Cerebellar nuclear complex (tissue), 1 donor: ENCODE data around the gene RIN1.

Experiments used
- DNase-seq, 2 experiments: peaks; one replicate each; lab custom pipeline; 2025; lab: John Stamatoyannopoulos, UW

RIN1 gene

DNA sequence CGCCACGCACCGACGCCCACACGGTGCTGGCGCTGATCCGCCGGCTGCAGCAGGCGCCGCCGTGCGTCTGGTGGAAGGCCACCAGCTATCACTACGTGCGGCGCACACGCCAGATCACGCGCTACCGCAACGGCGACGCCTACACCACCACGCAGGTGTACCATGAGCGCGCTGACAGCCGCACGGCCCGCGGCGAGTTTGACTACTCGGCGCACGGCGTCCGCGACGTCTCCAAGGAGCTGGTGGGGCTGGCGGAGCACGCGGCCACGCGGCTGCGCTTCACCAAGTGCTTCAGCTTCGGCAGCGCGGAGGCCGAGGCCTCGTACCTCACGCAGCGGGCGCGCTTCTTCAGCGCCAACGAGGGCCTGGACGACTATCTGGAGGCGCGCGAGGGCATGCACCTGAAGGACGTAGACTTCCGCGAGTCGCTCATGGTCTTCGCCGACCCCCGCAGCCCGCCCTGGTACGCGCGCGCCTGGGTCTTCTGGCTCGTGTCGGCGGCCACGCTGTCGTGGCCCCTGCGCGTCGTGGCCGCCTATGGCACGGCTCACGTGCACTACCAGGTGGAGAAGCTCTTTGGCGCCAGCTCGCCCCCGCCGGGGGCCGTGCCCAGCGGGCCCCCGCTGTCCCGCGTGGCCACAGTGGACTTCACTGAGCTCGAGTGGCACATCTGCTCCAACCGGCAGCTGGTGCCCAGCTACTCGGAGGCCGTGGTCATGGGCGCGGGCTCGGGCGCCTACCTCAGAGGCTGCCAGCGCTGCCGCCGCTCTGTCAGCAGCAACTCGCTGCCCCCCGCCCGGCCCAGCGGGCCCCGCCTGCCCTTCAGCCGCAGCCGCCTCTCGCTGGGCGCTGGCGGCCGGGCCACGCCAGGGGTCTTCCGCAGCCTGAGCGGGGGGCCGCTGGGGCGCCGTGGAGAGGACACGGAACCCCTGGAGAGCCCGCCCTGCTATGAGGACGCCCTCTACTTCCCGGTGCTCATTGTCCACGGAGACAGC, 41.3 kb downstream of the RIN1 start:
- DNase-seq, result no peak

DNA sequence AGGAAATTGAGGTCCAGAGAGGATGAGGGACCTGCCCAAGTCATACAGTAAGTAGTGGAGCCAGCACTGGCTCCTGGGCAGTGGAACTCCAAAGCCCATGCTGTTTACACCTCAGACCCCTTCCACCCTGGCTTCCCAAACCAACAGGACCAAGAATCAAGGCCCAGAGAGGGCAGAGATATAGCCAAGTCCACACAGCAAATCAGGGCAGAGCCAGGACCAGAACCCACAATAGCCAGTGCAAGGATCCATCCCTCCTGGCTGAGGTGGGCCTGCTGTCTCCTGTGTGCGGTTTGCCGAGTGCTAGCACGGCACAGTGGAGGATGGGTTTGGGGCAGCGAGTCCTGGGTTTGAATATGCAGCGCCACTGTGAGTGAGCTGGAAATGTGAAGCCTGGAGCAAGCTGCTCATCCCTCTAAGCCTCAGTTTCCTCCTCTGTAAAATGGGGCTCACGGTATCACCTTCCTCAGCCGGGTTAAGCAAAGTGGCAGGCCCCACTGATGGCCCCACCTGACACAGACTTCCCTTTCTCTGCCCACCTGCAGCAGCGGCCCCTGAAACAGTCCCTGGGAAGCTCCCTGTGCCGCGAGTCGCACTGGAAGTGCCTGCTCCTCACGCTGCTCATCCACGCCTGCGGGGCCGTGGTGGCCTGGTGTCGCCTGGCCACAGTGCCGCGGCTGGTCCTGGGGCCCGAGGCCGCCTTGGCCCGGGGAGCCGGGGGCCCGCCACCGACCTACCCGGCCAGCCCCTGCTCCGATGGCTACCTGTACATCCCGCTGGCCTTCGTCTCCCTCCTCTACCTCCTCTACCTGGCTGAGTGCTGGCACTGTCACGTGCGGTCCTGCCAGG, 42.2 kb downstream of the RIN1 start:
- DNase-seq, result no peak

DNA sequence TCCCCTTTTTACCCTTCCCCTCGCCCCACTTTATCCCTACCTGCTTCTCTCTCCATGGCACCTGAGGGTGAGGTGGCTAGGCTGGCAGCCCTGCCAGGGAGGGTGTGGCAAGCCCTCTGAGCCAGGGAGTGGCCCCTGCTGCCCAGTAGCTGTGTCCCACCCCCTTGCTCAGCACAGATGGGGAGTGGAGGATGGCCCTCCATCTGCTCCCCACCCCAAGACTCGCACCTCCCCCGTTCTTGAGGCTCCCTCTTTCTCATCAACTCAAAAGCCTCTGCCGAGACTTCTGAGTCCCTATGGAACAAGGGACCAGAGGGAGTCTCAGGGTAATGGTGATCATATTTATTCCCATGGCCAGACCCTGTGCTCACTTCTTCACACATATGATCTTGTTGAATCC, 42.9 kb downstream of the RIN1 start:
- no peak for DNase-seq

DNA sequence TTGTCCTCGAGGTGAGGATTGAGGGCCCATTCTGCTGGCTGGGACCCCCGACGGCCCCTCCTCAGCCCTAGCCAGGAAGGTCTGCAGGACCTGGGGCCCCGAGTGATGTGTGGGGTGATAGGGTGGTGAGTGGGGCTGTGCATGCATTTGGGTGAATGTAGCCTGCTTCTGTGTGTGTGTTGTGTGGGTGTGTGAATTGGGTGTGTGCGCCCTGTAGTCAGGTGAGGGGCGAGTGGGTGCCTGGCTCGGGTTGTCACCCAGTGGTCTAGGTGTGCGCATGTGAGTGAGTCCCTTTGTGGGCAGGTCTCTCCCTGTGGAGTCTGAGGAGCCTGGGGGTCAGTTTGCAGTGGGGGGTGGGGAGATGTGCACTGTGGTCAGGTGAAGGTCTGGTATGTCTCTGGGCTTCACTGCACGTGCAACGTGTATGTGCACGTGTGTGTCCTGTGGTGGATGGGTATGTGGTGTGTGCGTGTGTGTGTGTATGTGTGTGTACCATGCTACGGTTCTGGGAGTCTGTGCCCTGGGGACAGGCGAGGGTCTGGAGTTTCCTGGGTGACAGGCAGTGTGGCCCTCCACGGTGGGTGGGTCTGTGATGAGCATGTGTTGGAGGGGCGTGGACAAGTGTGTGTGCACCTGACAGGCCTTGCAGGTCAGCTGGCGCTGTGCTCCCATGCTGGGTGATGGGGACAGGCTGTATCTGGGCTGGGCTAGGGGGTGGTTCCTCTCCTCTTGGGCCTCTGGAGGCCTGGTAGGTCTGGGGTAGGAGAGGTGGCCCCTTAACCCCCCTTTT, 43.5 kb downstream of the RIN1 start:
- DNase-seq, result no peak

DNA sequence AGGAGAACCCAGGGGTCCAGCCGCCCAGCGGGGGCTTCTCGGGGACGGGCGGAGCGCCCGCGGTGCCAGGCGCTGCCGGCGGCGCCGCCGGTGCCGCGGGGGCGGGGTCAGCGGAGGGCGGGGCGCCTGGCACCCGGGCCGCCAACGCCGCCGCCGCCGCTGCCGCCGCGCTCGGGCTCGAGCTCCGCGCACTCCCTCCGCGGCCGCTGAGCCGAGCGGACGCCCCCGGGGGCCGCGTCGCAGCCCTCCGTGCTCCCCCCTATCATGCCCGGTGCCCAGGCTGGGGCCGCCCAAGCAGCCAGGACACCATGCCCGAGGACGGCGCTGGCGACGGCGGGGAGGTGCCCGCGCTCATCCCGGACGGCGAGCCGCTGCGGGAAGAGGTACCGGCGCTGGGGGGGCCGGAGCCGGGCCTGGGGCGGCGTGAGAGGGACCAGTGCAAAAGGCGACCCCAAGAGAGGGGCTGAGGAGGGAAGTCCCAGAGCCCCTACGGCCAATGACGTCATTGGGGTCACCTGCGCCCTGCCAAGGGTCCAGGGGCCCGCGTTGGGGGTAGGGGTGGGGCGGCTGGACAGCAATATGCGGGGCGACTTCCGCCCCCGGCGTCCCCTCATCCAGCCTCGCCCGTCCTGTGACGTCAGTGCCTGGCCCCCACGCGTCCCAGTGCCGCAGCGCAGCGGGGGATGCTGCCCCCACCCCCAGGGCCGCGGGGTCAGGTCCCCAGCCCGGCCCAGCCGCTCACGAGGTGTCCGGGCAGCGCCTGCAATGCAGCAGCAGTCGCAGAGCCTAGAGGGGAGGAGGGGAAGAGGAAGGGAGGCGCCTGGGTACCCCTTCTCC, 44.3 kb downstream of the RIN1 start, which contains the start of gene TMEM151A:
Gene TMEM151A (plus strand): TSS at position 189 of the 837 bp plus-strand sequence. CDS start 120 bp downstream, at position 309.
- DNase-seq, result no peak

DNA sequence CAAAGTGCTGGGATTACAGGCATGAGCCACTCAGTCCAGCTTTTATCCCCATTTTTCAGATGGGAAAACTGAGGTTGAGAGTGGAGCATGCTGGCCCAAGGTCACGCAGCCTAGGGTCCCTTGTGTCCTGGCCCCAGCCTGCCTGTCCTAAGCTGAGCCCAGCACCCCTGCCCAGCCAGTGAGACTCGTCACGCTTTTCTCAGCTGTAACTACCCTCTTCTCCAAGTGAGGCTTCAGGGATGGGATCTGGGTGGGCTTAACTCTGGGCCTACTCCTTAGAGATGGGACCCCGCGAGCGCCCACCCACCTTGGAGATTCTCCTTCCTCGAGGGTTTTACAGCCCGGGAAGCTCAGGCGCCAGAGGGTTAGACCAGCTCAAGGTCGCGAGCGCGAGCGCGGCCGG, 44.9 kb downstream of the RIN1 start:
- no peak for DNase-seq

DNA sequence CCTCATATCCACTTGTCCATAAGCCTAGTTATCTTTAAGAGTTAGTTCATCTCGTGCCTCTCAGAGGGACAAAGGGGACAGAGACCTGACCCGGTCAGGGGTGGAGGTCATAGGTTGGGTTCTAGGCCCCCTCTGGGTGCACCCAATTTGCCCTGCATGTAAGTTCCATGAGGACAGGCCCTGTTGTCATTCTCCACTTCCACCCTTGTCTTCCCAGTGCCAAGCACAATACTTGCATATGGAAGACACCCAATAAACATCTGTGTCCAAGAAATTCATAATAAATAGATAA, 46.0 kb downstream of the RIN1 start:
- no peak for DNase-seq

DNA sequence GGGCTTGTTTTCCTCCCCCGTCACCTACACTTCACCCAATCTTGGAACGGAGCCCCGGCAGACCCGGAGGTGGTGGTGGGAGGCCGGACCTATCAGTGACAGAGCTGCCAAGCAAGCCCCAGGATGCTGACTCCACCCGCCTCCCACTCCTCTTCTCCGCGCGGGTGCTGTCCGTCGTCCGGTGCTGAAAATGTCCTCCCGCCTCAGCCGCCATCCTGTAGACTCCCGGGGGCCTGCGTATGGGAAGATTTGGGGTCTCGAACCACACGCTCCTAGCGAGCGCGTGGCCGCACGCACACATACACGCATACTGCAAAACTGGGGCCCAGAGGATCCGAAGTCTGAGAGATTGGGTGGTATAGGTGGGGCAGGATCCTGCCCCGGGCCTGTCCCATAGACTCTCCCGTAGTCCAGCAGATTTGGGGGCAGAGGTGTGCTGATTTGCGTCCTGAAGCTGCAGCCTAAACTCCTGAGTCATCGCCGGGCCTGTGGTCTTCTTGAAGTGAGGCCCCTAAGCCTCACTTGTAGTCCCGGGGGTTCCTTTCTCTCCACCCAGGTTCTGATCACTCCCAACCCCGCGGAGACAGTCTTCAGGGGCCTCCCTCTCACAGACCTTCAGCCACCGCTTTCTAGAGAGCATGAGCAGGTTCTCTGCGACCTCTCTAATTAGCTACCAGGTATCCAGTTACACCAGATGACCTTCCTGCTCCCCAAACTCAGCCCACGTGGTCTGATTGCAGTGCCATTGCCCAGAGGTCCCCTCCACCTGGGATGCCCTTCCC, 46.5 kb downstream of the RIN1 start:
- no peak for DNase-seq

DNA sequence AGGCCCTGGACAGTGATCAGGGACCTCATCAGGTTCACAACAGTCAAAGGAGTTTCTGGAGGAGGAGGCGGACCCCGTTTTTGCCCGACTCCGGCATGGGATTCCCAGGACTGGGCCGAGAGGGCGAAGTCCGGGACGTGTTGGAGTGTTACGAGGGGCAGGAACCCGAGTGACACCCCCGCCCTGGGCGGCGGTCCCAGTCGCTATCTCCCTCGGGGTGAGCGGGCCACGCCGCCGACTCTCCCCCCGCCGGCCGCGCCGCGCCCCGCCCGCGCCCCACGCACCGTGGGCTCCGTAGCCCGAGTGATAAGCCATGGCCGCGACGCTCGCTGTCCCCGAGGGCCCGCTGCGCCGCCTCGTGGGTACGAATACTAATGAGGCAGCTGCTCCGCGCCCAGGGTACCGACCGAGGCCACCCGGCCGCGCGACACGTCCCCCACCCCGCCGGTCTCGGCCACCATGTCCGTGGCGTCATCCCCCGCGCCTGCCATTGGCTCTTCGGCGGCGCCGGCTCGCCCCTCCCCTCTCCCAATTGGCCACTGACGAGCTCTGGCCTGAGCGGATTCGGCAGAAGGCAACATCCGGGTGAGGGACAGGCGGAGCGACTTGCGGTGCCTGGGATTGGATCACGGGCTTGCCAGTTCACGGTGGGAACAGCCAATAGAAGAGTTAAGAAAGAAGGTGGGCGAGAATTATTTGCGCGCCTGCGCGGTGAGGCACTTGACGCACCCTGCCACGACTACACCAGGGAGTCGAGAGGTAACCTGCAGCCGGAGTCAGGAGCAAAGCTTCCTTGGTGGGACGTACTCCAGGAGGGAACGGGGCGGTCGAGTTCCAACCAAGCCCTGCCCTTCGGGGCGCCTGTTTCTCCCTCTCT, 47.3 kb downstream of the RIN1 start, which contains the start of gene YIF1A:
Gene YIF1A (minus strand): TSS at position 473 of the 877 bp plus-strand sequence. CDS start 158 bp downstream, at position 315.
- DNase-seq, result peak; percentile 99 to 100

DNA sequence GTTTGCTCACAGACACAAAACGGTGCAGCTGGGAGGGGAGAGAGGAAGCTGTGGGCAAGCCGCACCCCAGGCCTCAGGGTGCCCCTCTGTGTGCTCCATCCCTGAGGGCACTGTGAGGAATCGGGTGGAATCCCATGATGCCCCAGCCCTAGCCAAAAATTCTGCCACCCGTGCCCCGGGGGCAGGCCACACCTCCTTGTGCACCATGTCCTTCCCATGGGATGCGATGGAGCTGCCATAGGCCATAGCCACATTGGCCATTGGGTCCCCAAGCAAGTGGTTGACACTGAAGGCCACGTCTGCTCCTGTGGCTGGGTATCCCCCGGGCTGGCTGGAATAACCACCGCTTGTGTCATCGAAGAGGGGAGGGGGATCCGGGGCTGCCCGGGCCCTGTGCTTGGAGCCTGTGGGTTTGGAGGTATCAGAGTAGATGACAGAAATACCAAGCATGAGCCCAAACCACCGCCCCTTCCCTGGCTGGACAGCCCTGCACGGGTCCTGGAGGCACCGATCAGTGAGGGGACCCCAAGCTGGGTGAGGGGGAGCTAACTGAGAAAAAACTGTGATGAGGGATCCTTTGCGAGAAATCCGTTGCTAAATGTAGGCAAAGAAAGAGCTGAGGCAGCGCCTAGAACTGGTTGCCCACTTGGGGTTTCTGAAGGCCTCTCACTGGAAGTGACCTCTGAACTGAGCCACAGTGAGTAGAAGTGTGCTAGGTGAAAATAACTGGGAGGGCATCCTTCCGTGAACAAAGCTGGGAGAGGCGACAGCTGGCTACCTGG, 48.2 kb downstream of the RIN1 start:
- DNase-seq, result no peak

DNA sequence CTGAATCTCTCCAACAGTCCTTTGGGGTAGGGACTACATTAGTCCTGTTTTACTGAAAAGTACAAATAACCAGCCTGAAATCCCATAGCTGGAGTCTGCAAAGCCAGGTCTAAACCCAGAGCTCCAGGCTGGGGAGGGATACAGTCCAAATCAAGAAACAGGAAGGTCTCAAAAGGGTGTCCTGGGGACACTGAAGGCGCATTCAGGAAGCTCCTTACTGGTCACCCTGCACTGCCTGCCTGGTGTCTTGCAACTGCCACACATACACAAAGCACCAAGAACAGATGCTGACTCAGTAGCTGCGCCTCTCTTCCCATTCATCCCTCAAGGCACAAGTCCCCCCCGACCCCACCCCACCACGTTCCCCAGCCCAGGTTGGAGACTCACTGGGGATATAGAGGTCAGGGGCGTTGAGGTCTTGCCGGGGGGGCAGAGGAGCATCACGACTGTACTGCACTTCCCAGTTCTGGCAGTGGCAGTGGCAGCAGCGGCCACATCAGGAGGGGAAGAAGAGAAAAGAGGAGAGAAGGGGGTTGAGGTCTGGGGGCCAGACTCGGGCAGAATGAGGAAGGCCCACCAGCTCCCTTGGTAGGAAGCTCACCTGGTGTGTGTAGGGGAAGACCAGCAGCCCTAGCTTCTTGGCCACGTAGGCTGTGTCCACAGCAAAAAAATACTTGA, 48.9 kb downstream of the RIN1 start:
- no peak for DNase-seq

DNA sequence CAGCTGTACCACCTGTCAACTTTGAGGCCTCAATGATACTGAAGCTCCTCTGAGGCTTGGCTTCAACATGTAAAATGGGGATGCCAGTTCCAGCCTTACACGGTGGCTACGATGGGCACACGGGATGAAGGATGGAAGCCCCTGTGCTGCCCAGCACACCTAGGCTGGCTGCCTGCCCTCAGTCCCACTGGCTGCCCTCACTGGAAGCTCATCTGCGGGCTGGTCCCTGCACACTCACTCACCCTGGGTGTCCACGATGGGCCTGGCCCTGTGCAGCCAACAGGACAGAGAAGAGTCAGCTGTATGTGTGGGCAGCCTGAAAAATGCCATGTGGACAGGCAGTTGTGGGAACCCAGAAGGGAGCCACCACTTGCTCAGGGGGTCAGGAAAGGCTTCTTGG, 49.5 kb downstream of the RIN1 start:
- DNase-seq, result no peak

DNA sequence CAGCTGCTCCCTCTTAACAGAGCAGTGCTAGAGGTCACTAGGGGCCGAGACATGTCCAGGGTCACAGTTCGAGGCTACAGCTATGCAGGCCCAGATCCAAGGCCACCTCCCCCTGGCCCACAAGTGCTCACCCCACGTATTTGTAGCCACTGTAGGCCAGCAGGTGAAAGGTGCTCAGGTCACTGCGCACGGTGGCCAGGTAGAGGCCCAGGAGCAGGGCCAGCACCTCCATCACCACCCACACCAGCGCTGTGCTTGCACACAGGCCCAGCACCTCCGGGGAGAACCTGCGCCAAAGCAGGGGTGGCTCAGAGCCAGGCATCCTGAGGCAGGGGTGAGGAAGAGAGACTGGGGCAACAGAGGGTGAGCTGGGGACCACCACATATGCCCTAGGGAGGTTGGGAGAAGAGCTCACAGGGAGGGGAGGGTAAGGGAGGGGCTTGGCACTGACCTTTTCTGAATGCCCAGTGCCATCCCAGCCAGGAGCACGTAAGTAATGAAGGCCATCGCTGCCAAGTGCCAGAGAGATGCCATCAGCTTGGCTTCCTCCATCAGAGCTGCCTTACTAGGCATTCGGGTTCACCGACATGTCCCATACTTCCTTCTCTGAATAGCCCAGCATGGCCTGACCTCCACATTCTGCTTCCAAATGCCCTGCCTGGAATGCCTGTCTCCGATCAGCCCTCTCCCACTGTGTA, 50.8 kb downstream of the RIN1 start:
- no peak for DNase-seq

DNA sequence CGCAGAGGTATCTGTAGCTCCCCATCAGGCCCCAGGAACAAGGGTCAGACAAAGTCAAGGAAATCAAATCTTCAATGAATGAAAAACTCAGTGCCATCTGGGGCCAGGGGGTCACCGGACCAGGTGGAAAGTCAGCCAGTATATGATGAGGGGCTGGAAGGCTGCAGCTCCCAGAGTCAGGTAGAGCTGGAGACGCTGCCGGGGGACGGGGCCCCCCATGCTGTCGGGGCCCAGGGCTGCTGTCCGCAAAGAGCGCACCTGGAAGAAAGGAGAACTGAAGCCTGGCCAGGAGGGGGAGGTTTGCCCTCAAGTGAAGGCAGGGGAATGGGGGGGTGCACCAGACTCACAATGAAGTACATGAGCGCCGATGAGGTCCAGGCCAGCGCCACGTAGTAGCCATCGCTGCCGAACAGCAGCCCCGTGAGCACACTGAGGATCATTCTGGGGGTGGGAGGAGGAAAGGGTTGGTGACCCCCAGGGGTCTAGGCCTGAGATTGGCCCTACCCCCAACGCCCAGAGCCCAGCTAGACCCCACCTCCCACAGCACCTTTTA, 51.6 kb downstream of the RIN1 start:
- DNase-seq, result no peak

DNA sequence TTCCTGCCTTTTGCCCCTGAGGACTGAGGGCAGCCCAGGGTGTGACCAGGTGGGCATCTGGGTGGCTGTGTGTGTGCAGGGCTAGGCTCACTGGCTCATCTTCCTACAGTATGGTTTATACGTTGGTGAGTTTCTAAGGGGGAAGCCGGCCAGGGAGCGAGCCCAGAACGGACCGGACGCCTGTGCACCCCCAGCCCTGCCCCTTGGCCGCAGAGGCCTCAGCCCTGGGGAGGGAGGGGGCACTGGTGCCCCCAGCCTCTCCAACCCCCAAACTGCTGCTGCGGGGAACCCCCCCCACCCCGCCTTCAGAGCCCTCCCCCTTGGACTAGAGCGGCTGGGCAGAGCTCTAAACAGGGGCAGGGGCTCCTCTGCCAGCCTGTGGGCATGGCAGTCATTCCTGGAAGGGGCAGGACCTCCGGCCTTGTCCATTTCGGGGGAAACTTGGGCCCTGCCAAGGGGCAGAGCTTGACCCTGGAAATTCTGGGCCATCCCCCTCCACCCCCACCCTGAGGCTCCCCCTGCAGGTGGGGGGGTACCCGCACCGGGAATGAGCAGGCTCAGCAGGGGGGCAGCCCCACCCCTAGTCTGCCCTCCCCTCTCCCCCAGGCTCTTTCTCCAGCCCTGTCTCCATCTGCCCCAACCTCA, 52.7 kb downstream of the RIN1 start:
- no peak for DNase-seq
